ENCODE measurements around the gene CLCN6.
A peak's percentile ranks its signal among the peaks of the same experiment; 100 is the strongest.

Gene CLCN6

GRCh38 chr1:11780380-11781147 is 25.4 kb upstream of the CLCN6 start:
- no peak for DNase-seq

GRCh38 chr1:11781297-11781696 is 24.7 kb upstream of the CLCN6 start:
- no peak for DNase-seq

GRCh38 chr1:11782127-11782708 is 23.8 kb upstream of the CLCN6 start:
- DNase-seq, result no peak

GRCh38 chr1:11783556-11783955 is 22.4 kb upstream of the CLCN6 start:
- no peak for DNase-seq

- no peak for DNase-seq
These were observed 21.6 kb upstream of the CLCN6 start for GRCh38 chr1:11784256-11784992.

- no peak for DNase-seq
These were observed 20.8 kb upstream of the CLCN6 start for GRCh38 chr1:11784993-11785769.

GRCh38 chr1:11786168-11786567 is 19.8 kb upstream of the CLCN6 start:
- DNase-seq, result no peak

GRCh38 chr1:11787251-11787803 is 18.7 kb upstream of the CLCN6 start:
- DNase-seq, result peak; percentile 47

- DNase-seq, result no peak
These were observed 18.1 kb upstream of the CLCN6 start for GRCh38 chr1:11787804-11788436.

GRCh38 chr1:11788549-11789053 is 17.4 kb upstream of the CLCN6 start:
- DNase-seq, result no peak

- DNase-seq, result no peak
These were observed 16.6 kb upstream of the CLCN6 start for GRCh38 chr1:11789126-11790067.

GRCh38 chr1:11790101-11790879 is 15.7 kb upstream of the CLCN6 start:
- DNase-seq, result no peak

GRCh38 chr1:11790880-11791715 is 14.9 kb upstream of the CLCN6 start:
- peak; percentile 40 for DNase-seq

- no peak for DNase-seq
These were observed 13.9 kb upstream of the CLCN6 start for GRCh38 chr1:11792106-11792505.

- no peak for DNase-seq
These were observed 12.2 kb upstream of the CLCN6 start for GRCh38 chr1:11793819-11794218.

GRCh38 chr1:11794446-11795237 is 11.3 kb upstream of the CLCN6 start:
- DNase-seq, result no peak

- no peak for DNase-seq
These were observed 10.6 kb upstream of the CLCN6 start for GRCh38 chr1:11795238-11795890.

Data from fibroblast of skin of abdomen (primary cell).